Stimulated activated CD8-positive, alpha-beta memory T cell treated with anti-CD3 and anti-CD28 coated beads, Interleukin-7, amount 100 ng/mL, for 48 hours (primary cell): ENCODE data around the gene DAPK1.
A peak's percentile ranks its signal among the peaks of the same experiment; 100 is the strongest.

Experiments
- DNase-seq, 2 donors: peaks; one replicate each; pipeline ENCODE4 v3.0.0-alpha.2; 2020; ENCODE audit warnings: low read depth in 1 of 2; ENCODE audit errors: extremely low read depth in 1 of 2

DAPK1 gene

DNA sequence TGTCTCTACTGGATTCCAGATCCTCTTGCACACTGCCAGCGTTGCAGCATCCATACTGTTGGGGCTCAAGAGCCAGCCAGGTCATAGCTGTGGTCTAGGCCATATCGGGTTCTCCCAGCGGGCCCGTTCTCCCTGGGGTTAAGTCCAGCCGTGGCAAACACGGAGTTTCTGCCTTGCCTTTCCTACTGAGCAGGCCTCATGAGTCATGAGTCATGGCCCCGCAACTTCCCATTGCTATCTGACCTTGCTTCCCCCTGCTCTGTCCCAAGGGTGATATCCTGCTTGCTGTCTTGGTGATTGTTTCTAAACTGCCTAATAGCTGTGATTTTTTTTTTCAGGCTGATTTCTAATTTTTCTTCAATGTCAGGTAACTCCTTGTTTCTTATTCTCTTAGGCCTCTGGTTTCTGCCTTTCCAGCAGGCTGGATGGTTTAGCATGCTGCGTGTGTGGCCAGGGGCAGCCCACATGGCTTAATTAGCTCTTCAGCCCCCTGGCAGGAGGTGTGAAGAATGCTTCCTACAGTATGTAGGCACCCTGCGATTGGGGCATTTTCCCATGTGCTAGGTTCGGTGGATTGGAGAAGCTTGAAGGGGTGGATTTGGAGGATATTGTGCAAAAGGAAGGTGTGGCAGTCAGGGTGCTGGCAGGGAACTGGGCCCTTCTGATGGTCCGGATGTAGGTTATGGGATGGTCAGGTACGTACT is 18.7 kb downstream of the DAPK1 start:
- no peak for DNase-seq

DNA sequence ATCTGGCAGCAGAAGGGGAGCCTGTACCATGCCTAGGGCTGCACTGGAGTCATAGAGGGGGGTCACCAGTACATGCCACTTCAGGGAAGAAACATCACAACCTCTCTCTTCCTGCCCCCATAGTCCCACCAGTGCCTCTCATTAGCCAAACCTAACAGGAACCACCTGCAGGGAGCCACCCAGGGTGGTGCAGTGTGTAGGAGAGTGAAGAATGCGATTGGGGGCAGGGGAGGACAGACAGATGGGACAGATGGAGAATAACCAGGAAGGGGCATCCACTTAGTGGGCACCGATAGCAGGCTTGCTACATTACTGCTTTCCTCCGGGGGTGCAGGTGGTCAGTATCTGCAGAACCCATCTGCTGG is 19.2 kb downstream of the DAPK1 start:
- DNase-seq = no peak

DNA sequence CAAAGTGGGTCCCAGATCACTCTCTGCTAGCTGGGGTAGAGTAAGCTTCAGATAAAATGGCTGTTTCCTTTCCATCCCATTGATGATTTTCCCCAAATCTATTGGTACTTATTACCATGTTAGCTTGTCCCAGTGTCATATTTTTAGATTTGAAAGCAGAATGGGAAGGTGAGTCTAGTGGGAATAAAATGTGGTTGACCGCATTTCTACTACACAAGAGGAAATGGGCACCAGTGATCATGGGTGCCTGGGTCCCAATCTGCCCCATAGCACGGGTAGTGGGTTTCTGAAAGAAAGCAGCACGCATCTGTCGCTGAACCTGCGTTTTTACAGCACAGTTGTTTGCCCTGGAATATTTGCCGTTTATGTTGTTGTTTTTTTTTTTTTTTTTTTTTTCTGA is 20.1 kb downstream of the DAPK1 start:
- no peak for DNase-seq

DNA sequence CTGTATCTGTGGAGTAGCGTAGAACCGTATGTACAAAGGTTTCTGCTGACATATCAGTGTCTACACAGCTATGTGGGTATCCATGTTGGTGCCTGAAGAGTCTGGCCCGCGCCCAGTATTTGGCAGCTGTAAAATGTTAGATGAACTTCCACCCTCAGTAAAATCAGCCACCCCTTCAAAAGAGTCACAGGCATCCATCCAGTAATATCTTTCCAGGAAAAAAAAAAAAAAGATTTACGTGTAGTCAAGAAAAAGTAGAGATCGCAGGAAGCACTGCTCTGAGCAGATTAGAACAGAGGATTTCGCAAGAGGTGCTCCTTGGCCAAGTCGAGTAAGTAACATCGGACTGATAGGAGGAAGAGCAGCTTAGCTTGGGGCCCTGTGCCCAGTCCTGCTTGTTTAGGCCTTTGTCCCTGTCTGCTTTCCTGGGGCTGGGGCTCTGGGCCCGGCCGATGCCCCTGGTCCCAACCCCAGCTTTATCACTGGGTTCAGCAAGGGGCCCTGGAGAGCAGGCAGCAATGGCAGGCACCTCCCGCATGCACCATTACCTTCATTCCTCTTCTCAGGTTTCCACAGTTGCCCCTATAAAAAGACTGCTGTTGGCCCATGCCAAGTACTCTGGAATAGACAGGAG is 21.2 kb downstream of the DAPK1 start:
- no peak for DNase-seq

DNA sequence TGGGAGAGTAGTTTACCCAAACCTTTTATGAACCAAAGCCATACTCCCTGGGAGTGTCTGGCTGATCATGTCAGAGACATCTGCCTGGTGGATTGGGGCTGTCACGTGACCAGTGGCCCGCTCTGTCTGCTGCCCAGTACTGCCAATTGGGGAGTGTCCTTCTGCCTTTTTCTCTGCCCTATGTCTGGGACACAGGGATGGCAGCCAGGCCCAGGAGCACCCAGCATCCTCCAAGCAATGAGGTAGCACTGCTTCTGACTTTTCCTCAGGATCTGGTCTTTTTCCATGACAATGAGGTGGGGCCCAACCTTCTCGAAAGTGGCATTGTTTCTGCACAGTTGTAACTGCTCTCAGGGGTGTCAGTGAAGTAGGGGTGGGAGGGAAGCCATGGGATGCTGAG is 21.8 kb downstream of the DAPK1 start:
- DNase-seq = no peak

DNA sequence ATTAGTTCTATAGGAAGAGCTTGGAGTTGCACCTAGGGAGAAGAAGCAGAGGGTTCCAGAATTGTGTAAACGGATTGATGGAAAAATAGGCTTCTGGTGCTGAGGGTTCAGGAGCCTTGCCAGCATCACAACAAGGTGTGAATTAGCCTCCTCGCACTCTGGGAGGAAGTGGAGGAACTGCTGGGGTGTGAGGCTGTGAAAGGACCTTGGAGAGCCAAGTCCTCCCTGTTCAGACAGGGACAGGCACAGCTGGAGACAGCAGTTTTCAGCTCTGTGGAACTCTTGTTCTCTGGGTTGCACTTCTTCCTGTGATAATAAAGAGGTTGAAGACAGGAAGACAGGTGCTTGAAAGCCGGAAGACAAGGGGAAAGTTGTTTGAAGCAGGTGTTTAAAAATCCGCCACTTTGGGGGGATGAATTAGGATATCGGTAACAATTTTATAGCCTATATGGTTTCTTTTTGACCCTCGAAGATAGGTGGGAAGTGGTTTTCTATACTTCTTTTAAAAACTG is 22.6 kb downstream of the DAPK1 start:
- DNase-seq = no peak

DNA sequence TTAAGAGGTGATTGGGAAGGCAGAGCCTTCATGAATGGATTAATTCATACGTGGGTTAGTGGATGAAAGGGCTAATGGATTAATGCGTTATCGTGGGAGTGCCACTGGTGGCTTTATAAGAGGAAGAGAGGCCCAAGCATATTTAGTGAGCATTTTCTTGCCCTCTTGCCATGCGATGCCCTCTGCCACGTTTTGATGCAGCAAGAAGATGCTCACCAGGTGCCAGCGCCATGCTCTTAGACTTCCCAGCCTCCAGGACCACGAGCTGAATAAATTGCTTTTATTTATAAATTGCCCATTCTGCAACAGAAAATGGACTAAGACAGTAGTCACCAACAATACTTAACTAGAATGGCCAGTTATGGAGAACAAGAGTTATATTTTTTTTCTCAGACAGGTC is 24.2 kb downstream of the DAPK1 start:
- no peak for DNase-seq

DNA sequence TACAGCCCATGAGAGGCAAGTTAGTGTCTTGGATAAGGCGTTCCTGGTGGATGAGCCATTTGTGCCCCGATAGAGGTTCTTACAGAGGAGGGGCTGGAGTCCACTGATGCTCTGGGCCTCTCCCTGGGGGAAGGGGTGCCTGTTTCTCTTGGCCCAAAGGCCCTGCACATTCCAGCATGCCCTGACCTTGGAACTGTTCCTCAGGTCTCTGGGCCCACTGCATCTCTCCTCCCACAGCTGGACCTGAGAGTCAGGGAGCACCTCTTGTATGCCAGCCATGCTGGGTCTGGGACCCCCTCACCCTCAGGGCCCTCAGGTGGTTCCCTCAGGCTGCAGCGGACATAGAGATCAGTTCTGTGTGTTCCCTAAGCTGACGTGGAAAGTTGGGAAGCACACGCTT is 26.4 kb downstream of the DAPK1 start:
- DNase-seq = no peak

DNA sequence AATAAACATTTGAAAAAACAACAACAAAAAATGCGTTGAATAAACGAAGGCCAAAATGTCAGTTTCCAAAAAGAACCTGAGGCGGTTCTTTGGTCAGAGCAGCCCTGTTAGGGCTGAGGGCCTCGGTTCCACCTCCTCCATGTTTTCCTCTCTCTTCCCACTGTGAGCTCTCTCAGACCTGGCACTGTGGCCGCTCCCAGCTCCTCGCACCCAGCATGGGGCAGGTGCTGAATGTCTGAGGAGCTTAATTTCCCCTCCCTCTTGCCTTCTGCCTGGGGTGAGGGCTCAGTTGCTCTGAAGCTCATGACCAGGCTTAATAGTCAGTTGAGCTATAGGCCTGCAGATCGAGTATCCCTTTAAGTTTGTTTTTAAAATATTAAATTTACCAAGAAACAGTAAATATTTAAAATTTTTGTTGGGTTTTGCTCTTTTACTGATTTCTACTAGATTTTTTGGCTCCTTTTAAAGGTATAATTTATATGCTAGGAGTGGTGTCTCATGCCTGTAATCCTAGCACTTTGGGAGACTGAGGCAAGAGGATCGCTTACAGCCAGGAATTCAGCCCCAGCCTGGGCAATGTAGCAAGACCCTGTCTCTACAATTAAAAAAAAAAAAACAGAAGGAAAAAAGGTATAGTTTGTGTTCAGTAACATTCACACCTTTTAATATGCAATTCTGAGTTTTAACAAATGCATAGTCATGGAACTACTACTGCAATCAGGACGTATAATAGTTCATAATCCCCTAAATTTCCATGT is 28.1 kb downstream of the DAPK1 start:
- no peak for DNase-seq

DNA sequence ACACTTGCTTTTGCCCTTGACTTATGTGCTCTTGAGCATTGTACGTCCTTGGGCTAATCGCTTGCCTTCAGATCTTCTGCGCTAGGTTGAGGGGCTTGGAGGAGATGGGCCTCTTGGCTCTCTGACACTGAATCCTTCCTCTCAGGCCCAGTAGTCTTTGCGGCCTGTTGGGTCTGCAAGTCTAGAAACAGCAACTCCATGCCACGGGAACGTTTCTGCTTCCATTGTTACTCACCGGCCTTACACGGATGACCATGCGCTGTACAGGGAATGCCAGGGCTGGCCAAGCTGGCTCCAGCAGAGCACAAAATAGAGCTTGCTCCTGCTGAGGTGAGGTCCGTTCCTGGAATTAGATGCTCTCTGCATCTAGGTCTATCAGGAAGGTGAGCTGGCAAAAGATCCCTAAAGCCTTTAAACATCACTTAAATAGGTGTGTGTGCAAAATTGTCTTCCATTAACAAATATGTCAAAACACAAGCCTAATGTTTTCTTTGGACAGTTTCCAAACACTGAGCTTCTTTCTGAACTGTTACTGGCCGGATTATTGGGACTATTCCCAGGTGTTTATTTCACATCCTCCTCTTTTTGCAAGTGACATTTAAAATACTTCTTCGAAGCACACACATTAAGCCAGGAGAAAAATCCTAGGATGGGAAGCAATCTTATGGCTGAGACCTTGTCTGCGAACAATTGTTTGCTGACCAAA is 29.7 kb downstream of the DAPK1 start:
- no peak for DNase-seq

DNA sequence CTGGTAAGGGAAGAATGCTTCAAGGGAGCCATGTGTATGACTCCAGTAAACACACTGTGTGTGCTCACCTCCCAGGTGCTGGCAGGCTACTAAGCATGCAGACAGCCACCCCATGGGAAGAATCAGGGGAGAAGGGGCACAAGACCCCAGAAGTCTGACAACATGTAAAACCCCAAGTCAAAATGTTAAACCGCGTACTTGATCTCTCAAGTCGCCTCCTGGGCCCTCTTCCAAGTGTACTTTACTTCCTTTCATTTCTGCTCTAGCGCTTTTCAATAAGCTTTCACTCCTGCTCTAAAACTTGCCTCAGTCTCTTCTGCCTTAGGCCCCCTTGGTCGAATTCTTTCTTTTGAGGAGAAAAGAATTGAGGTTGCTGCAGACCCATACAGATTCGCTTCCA is 31.3 kb downstream of the DAPK1 start:
- DNase-seq = no peak

DNA sequence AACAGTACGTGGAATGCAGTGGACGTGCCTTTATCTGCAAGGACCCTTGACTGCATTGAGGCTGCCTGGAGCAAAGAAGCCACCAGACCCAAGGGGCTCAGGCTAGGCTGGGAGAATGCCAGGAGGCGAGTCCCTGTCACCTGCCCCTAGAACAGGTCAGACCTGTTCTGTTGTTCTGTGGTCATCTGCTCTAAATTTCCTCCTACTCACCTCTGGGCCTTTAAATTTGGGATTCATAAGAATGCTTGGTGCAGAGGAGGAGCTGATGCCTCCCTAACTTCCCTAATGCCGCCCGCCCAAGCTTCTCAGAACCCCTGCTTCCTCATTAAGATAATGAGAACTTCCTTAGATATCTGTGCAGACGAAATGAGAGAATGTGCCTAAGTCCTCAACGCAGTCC is 32.0 kb downstream of the DAPK1 start:
- no peak for DNase-seq

DNA sequence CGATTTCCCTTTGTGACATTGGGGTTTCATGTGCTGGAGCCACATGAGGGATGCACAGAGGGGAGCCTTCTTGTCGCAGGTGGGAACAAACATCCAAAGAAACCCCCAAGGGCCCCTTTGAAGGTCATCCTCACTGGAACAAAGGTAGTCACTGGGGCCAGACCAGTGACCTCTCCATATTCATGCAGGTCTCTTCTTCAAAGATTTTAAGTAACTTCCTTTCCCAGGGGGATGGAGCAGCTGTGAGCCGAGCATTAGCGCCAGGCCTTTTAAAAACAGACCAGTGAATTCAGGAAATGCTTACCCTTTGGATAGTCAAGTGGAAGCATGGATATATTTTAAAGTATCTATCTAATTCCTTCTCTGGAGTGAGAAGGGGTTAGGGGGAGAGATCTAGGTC is 33.0 kb downstream of the DAPK1 start:
- no peak for DNase-seq

DNA sequence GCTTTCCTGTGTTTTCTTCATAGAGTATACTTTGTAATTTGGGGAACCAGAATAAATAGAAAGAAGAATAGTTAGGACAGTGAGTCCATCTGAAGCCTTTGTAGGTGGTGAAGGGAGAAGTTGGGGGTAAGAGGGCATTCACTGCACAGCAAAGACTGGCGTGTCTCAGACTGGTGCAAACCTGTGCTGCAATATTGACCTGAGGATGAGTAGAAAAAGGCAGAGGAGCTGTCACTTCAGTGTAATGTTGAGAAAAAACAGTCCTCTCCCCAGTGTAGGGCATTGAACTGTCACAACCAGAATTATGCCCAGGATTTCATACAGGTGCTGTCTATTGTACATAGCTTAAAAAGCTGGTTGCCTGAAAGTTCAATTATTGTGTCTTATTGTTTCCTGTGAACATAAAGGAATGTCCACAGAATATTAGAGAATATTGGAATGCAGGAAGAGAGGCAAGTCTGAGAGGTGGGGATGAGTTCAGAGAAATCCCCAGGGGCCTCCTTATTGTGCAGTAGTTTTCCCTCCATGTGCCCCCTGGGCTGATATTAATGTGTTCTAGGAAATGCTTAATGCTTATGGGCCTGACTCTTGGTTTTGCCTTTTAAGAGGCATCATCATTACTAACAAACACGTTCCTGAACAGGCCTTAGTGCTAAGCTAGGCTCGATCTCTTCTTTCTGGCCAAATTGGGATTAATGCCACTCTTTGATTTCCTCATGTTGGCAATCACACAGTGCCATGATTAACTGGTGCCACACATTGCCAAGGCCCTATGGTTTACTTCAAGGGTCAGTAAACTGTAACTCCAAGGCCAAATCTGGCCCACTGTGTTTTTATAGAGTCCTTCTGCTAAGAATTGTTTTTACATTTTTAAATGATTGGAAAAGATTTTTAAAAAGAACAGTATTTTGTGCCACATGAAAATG is 34.0 kb downstream of the DAPK1 start:
- no peak for DNase-seq

DNA sequence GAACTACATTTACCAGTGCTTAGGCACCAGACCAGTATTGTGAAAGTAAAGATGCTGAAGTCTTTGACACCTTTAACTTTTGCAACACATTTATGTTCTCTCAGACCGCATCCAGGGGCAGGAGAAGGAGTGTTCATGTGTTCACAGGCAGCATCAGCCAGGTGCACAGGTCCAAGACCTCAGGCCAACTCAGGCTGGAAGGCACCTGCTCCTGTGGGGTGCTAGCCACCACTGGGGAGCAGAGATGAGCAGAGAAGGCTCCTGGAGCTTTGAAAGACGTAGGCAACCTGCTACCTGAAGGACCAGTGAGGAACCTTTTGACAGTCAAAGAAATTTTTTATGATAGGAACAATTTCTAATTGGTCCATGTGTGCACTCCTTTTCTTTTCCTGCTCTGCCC is 35.6 kb downstream of the DAPK1 start:
- DNase-seq = no peak

DNA sequence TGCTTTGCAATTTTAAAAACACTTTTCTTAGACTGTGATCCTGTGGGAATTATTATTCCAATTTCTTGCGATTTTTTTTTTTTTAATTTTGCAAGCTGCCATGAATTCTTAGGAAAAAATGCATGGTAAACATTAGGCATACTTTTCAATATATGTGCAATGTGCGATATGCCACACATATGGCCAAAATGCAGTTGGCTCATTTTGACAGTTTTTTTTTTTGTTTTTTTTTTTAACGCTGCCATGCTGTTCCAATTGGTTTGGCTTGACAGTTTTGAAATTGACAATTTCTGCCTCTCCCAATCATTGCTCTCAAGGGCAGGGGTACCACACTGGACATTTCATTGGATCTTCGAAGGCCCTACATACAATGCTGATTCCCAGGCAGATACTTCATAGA is 36.4 kb downstream of the DAPK1 start:
- no peak for DNase-seq

DNA sequence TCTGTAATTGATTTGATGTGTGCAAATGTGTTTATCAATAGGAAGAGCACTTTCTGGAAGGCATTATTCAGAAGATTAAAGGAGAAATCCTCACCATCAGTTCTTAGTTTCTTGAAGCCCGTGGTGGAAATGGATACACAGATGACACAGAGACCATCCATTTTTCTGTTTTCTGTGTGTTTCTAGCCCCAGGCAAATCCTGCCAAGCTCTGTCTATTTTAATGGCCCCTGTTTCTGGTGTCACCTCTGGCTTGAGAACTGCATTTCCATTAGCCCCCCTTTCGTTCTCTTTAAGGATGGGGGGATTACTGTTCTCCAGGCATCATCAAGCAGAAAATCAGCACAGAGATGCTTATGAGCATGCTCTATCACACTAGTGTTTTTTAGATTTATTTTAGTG is 37.3 kb downstream of the DAPK1 start:
- DNase-seq = no peak

DNA sequence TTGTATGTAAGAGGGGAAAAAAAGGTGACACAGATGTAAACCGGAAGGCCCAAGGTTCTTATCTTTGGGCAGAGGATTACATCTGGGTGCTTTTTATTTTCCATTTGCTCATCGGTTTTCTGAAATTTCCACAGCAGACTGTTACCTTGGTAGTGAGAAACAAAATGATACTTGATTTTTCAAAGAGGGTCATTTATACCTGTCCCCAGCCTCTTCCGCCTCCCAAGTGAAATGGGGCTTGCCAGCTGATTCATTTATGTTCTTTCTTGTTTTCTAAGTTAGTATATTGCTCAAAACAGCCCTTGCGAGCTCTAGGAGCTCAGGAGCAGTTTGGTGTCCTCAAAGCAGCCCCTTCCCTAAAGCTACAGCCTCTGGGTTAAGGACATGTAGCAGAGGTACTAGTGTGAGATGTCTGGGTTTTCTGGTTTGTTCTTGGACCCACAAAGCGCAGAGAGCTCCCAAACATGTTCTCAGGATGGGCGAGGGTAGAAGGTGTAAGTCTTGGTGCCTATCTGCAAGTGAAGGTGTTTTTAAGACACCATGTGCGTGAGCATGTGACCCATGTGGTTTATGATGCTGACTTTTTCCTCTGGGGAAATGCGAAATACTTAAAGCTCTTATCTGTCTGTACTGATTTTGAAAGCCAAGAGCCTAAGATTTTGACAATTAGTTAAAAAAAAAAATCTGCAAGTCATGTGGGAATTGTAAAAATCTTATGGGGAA is 38.3 kb downstream of the DAPK1 start:
- DNase-seq = peak in 1 of 2 donors; percentile 19

DNA sequence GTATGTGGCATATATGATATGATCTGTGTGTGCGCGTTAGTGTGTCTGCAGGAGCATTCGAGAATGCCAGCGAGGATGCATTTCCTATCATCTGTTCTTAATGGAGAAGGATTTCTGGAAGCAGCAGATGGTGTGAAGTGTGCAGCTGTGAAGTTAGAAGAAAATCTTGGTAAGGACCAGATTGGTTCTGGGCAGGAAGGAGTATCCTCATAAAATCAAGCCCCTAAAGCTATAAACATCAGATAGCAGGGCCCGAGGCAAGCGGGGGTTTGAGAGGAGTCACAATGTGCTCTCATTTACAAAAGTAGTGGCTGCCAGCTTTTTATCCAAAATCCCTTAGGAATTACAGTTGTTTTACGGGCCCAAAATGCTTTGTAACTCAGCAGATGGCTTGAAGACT is 40.0 kb downstream of the DAPK1 start:
- no peak for DNase-seq
